ENCODE data around the gene UQCR10.

DNA sequence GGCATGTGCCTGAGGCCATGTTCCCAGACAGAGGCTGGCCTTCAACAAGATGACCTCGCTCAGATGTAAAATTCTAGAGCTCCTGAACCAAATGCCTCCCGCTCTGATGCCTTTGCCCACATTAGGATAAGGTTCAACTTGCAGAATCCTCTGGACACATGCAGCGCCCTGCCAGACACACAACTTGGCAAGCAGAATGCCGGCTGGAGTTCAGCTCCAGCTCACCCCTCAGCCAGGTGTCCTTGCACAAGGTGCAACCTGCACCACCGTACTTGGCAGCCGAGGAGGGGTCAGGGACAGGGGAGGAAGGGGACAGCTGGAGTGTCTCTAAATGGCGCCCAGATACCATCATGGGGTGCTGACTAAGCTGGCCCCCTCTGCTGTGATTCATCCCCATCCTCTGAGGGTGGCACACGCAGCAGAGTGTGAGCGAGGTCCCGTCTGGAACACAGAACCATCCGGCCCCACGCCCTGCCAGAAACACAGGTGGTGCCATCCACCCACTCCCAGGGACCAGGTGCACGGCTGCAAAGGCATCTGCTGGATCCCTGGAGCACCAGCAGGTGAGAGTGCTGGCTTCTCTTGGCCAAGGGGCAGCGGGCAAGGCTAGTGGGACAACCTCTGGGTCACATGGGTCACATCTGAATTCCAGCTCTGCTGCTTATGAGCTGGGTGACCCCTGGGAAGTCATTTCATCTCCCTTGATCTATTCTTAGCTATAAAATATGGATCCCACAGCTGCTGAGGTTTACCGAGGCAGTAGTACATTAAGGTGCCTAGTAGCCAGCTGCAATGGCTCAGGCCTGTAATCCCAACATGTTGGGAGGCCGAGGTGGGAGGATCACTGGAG is 13.1 kb upstream of the UQCR10 start:
- TF ChIP-seq, protein P1, sequence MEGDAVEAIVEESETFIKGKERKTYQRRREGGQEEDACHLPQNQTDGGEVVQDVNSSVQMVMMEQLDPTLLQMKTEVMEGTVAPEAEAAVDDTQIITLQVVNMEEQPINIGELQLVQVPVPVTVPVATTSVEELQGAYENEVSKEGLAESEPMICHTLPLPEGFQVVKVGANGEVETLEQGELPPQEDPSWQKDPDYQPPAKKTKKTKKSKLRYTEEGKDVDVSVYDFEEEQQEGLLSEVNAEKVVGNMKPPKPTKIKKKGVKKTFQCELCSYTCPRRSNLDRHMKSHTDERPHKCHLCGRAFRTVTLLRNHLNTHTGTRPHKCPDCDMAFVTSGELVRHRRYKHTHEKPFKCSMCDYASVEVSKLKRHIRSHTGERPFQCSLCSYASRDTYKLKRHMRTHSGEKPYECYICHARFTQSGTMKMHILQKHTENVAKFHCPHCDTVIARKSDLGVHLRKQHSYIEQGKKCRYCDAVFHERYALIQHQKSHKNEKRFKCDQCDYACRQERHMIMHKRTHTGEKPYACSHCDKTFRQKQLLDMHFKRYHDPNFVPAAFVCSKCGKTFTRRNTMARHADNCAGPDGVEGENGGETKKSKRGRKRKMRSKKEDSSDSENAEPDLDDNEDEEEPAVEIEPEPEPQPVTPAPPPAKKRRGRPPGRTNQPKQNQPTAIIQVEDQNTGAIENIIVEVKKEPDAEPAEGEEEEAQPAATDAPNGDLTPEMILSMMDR (IDR thresholded peaks at IDR 0.05) = no peak
- TF ChIP-seq POLR2A (IDR thresholded peaks at IDR 0.05) = no peak

Data from heart left ventricle (tissue), 13 donors.